Fibroblast of lung (primary cell): ENCODE data around the gene ORAI1. TPM values are rescaled to one million over a fixed set of nuclear protein-coding genes. Genes with fewer than 3 reads are reported as not detected.

Experiments used
- DNase-seq, 2 donors: peaks; one replicate each; pipeline versions ENCODE4 v3.0.0 to v3.0.0-alpha.2; 2010; ENCODE audit warnings: low read depth in 2 of 2
- H2AFZ ChIP-seq: 2 replicates; pipeline ENCODE4 v1.5.1; 2012; ENCODE audit warnings: low read length, control low read depth, inconsistent platforms
- H3K27ac ChIP-seq: 2 replicates; pipeline ENCODE4 v1.5.1; 2011; ENCODE audit warnings: low read length, control low read depth; ENCODE audit not compliant: insufficient read depth
- H3K27me3 ChIP-seq: 2 replicates; pipeline ENCODE4 v1.5.1; 2011; ENCODE audit warnings: mild to moderate bottlenecking, low read length; ENCODE audit not compliant: control insufficient read depth, insufficient read depth
- H3K36me3 ChIP-seq: 2 replicates; pipeline ENCODE4 v1.5.1; 2011; ENCODE audit warnings: low read length; ENCODE audit not compliant: control insufficient read depth, insufficient read depth
- H3K4me1 ChIP-seq: 2 replicates; pipeline ENCODE4 v1.5.1; 2011; ENCODE audit warnings: low read length; ENCODE audit not compliant: control insufficient read depth, insufficient read depth; ENCODE audit errors: extremely low read depth
- H3K4me2 ChIP-seq: 2 replicates; pipeline ENCODE4 v1.5.1; 2011; ENCODE audit warnings: low read length, control low read depth; ENCODE audit not compliant: insufficient read depth; ENCODE audit errors: extremely low read depth
- H3K4me3 ChIP-seq, 4 experiments: fragments of 200-600 bp in 1 of 4; sonication (generic) in 1 of 4; replicated peaks in 1 of 4; 2 replicates each; pipeline ENCODE4 v1.5.1; 2011 to 2016; ENCODE audit warnings: low read length in 4 of 4, low read depth in 3 of 4, mild to moderate bottlenecking in 3 of 4, control low read depth in 2 of 4, inconsistent platforms in 1 of 4, mixed read lengths in 1 of 4; ENCODE audit not compliant: insufficient read depth in 1 of 4; ENCODE audit errors: control extremely low read depth in 1 of 4
- H3K79me2 ChIP-seq: 2 replicates; pipeline ENCODE4 v1.5.1; 2012; ENCODE audit warnings: mild to moderate bottlenecking, low read length, inconsistent platforms; ENCODE audit not compliant: control insufficient read depth, insufficient read depth
- H3K9ac ChIP-seq: 2 replicates; pipeline ENCODE4 v1.5.1; 2011; ENCODE audit warnings: mild to moderate bottlenecking, low read length, control low read depth; ENCODE audit not compliant: insufficient read depth
- H3K9me3 ChIP-seq: 2 replicates; pipeline ENCODE4 v1.5.1; 2012; ENCODE audit warnings: low read depth, low read length; ENCODE audit not compliant: control insufficient read depth, insufficient read depth
- H4K20me1 ChIP-seq: 2 replicates; pipeline ENCODE4 v1.5.1; 2011; ENCODE audit warnings: low read length; ENCODE audit not compliant: control insufficient read depth, insufficient read depth; ENCODE audit errors: extremely low read depth
- CTCF ChIP-seq, 2 donors: IDR thresholded peaks in 1 of 2; conservative IDR thresholded peaks in 1 of 2; 1 replicate in 1 of 2; 2 replicates in 1 of 2; pipeline ENCODE4 v1.5.1; 2011 to 2012; ENCODE audit warnings: low read length in 2 of 2, control low read depth in 1 of 2, inconsistent platforms in 1 of 2, low read depth in 1 of 2, mild to moderate bottlenecking in 1 of 2
- EZH2 ChIP-seq: IDR thresholded peaks from 2 replicates; pipeline ENCODE4 v1.5.1; 2012; ENCODE audit warnings: low read length, control low read depth, mild to moderate bottlenecking; ENCODE audit errors: missing control alignments
- polyA minus RNA-seq: library from RNA; depleted of rRNA, polyadenylated mRNA; stranded (reverse); fragments of >200 nt; gene quantifications from 2 replicates; pipeline ENCODE4 v1.2.3, GENCODE V29; 2011; ENCODE audit warnings: low replicate concordance
- polyA plus RNA-seq, 2 donors: library from polyadenylated mRNA; depleted of rRNA in 1 of 2; stranded (reverse) in 1 of 2; unstranded in 1 of 2; fragments of >200 nt; gene quantifications; 2 replicates each; pipeline ENCODE4 v1.2.1, GENCODE V29; 2011 to 2012; ENCODE audit warnings: missing spikeins in 1 of 2
- total RNA-seq: library from RNA; depleted of rRNA; stranded (reverse); fragments of >200 nt; gene quantifications from 2 replicates; pipeline ENCODE4 v1.2.1, GENCODE V29; 2014

The ORAI1 gene
- total RNA-seq, result 5.6 and 8.1 TPM in 2 replicates
- polyA plus RNA-seq, result 7.4 and 13.0 TPM in 2 replicates
- 14.4 and 25.9 TPM in 2 replicates for polyA plus RNA-seq (2012)
- 14.4 and 16.0 TPM in 2 replicates for polyA minus RNA-seq

- no peaks in the 10 kb centered on the region for H3K27me3 ChIP-seq
- H3K27ac ChIP-seq, result peak within 1 kb of the TSS; percentile 72
- peak within 1 kb of the TSS; percentile 87 for H2AFZ ChIP-seq
- peaks cover 29% of the 10 kb centered on the region for H3K79me2 ChIP-seq
- H4K20me1 ChIP-seq, result no peaks in the 10 kb centered on the region
- no peaks in the 10 kb centered on the region for H3K36me3 ChIP-seq
- TF ChIP-seq EZH2 (no peak), CTCF (conservative IDR thresholded peaks at IDR 0.05 in 1 of 2, IDR thresholded peaks at IDR 0.05 in 1 of 2; ENCODE audit: low read depth in 1 of 2, low read length in 2 of 2) (no peak)
- H3K4me1 ChIP-seq, result peaks cover 14% of the 10 kb centered on the region
- no peaks in the 10 kb centered on the region for H3K9me3 ChIP-seq
- DNase-seq, result peak; percentile 92
- peak within 1 kb of the TSS; percentile 50 to 82 (median 70) for H3K4me3 ChIP-seq
- H3K4me2 ChIP-seq, result peak within 1 kb of the TSS; percentile 88
- peak within 1 kb of the TSS; percentile 74 for H3K9ac ChIP-seq
These were observed at the start of gene ORAI1 for GRCh38 chr12:121626087-121626852. TSS of gene ORAI1 (plus strand) at chr12:121626530.

- peak; percentile 87 to 90 for DNase-seq
- Histone ChIP-seq H3K4me3 (peak overlapping the region in 2 of 4 experiments; percentile 30 to 67), H3K36me3 (peaks cover 5% of the 10 kb centered on the region), H2AFZ (peak overlapping the region; percentile 44), H4K20me1 (no peaks in the 10 kb centered on the region), H3K27me3 (no peaks in the 10 kb centered on the region), H3K9me3 (no peaks in the 10 kb centered on the region), H3K4me2 (peak overlapping the region; percentile 89), H3K9ac (peak overlapping the region; percentile 57), H3K79me2 (peaks cover 9% of the 10 kb centered on the region), H3K4me1 (peaks cover 23% of the 10 kb centered on the region), H3K27ac (peak overlapping the region; percentile 90)
- TF ChIP-seq EZH2 (no peak), CTCF (conservative IDR thresholded peaks at IDR 0.05 in 1 of 2, IDR thresholded peaks at IDR 0.05 in 1 of 2; ENCODE audit: low read depth in 1 of 2, low read length in 2 of 2) (no peak)
These were observed 49.4 kb upstream of the ORAI1 start for GRCh38 chr12:121576851-121577391.

- Histone ChIP-seq H3K4me2 (peak overlapping the region; percentile 89), H3K4me3 (peak overlapping the region; percentile 6 to 67 (median 44)), H3K27me3 (no peaks in the 10 kb centered on the region), H3K79me2 (peaks cover 9% of the 10 kb centered on the region), H3K4me1 (peaks cover 26% of the 10 kb centered on the region), H4K20me1 (no peaks in the 10 kb centered on the region), H2AFZ (no peak overlapping the region), H3K27ac (peak overlapping the region; percentile 90), H3K9ac (peak overlapping the region; percentile 61), H3K9me3 (no peaks in the 10 kb centered on the region), H3K36me3 (peaks cover 2% of the 10 kb centered on the region)
- no peak for TF ChIP-seq EZH2
- no peak for TF ChIP-seq CTCF (conservative IDR thresholded peaks at IDR 0.05 in 1 of 2, IDR thresholded peaks at IDR 0.05 in 1 of 2; ENCODE audit: low read depth in 1 of 2, low read length in 2 of 2)
- no peak for DNase-seq
These were observed 48.7 kb upstream of the ORAI1 start for GRCh38 chr12:121577443-121578180.
